HL-60 (cell line): ENCODE results near the gene SHFL.

Source experiments
- DNase-seq, 2 experiments: peaks; one replicate each; pipeline ENCODE4 v3.0.0-alpha.2; 2010 to 2020; ENCODE audit warnings: low read depth in 1 of 2, low spot score in 1 of 2
- H3K27ac ChIP-seq: fragments of 250-450 bp; sonication (Bioruptor Pico); replicated peaks from 2 replicates; pipeline ENCODE4 v1.5.1; 2020; ENCODE audit warnings: mild to moderate bottlenecking, moderate library complexity
- H3K27me3 ChIP-seq: fragments of 250-450 bp; sonication (Bioruptor Pico); 2 replicates; pipeline ENCODE4 v1.5.1; 2021; ENCODE audit warnings: mild to moderate bottlenecking, moderate library complexity; ENCODE audit not compliant: insufficient read depth, poor library complexity, severe bottlenecking
- H3K4me3 ChIP-seq: replicated peaks from 2 replicates; pipeline ENCODE4 v1.5.1; 2011; ENCODE audit warnings: mild to moderate bottlenecking, control low read depth, low read length; ENCODE audit not compliant: insufficient read depth
- GABPA ChIP-seq: IDR thresholded peaks from 2 replicates; pipeline ENCODE4 v1.6.1; 2012; ENCODE audit warnings: low read depth
- POLR2AphosphoS5 ChIP-seq: IDR thresholded peaks from 2 replicates; pipeline ENCODE4 v1.6.1; 2012; ENCODE audit warnings: low read depth
- SPI1 ChIP-seq: IDR thresholded peaks from 2 replicates; pipeline ENCODE4 v1.6.1; 2012; ENCODE audit warnings: low read depth, mild to moderate bottlenecking, borderline replicate concordance
- TF ChIP-seq, protein P1 (sequence below): IDR thresholded peaks from 2 replicates; pipeline ENCODE4 v1.6.1; 2012; ENCODE audit warnings: low read depth; ENCODE audit not compliant: insufficient replicate concordance
- TF ChIP-seq, protein P2 (sequence below): IDR thresholded peaks from one replicate; pipeline ENCODE4 v1.5.1; 2011; ENCODE audit warnings: low read length, control low read depth, inconsistent platforms; ENCODE audit not compliant: insufficient read depth

Gene SHFL

DNA sequence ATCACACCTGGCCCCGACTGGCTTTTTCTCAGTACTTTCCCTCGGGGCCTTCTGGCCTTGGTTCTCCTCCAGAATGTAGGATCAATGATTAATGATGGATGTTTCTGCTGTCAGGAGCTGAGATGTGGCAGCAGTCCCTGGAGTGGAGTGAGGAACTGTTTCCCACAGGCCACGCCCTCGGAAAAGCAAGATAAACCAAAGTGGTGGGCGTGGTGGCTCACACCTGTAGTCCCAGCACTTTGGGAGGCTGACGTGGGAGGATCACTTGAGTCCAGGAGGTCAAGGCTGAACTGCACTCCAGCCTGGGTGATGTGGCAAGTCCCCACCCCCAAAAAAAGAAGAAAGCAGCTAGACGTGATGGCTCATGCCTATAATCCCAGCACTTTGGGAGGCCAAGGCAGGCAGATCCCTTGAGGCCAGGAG is 7.1 kb upstream of the SHFL start:
- H3K27ac ChIP-seq: no peak overlapping the region
- H3K4me3 ChIP-seq: no peak overlapping the region
- no peak for DNase-seq
- TF ChIP-seq, protein P1, sequence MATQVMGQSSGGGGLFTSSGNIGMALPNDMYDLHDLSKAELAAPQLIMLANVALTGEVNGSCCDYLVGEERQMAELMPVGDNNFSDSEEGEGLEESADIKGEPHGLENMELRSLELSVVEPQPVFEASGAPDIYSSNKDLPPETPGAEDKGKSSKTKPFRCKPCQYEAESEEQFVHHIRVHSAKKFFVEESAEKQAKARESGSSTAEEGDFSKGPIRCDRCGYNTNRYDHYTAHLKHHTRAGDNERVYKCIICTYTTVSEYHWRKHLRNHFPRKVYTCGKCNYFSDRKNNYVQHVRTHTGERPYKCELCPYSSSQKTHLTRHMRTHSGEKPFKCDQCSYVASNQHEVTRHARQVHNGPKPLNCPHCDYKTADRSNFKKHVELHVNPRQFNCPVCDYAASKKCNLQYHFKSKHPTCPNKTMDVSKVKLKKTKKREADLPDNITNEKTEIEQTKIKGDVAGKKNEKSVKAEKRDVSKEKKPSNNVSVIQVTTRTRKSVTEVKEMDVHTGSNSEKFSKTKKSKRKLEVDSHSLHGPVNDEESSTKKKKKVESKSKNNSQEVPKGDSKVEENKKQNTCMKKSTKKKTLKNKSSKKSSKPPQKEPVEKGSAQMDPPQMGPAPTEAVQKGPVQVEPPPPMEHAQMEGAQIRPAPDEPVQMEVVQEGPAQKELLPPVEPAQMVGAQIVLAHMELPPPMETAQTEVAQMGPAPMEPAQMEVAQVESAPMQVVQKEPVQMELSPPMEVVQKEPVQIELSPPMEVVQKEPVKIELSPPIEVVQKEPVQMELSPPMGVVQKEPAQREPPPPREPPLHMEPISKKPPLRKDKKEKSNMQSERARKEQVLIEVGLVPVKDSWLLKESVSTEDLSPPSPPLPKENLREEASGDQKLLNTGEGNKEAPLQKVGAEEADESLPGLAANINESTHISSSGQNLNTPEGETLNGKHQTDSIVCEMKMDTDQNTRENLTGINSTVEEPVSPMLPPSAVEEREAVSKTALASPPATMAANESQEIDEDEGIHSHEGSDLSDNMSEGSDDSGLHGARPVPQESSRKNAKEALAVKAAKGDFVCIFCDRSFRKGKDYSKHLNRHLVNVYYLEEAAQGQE: no peak
- TF ChIP-seq POLR2AphosphoS5: no peak
- no peak for TF ChIP-seq GABPA
- TF ChIP-seq SPI1: no peak
- TF ChIP-seq, protein P2, sequence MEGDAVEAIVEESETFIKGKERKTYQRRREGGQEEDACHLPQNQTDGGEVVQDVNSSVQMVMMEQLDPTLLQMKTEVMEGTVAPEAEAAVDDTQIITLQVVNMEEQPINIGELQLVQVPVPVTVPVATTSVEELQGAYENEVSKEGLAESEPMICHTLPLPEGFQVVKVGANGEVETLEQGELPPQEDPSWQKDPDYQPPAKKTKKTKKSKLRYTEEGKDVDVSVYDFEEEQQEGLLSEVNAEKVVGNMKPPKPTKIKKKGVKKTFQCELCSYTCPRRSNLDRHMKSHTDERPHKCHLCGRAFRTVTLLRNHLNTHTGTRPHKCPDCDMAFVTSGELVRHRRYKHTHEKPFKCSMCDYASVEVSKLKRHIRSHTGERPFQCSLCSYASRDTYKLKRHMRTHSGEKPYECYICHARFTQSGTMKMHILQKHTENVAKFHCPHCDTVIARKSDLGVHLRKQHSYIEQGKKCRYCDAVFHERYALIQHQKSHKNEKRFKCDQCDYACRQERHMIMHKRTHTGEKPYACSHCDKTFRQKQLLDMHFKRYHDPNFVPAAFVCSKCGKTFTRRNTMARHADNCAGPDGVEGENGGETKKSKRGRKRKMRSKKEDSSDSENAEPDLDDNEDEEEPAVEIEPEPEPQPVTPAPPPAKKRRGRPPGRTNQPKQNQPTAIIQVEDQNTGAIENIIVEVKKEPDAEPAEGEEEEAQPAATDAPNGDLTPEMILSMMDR: no peak
- H3K27me3 ChIP-seq: no peaks in the 10 kb centered on the region

DNA sequence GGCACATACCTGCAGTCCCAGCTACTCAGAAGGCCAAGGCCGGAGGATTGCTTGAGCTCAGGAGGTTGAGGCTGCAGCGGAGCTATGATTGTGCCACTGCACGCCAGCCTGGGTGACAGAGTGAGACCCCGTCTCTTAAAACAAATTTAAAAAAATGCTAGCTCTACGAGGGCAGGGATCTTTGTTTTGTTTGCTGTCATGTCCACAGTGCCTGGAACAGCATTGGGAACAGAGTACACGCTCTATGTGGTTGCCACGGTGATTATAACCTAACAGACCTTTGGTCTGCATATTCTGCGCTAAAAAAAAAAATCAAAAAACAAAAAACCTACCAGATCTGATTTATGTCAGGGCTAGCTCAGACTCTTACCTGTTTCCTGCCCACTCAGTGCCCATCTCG is 2.2 kb upstream of the SHFL start:
- Histone ChIP-seq H3K27me3 (no peaks in the 10 kb centered on the region), H3K27ac (no peak overlapping the region), H3K4me3 (no peak overlapping the region)
- DNase-seq: no peak
- no peak for TF ChIP-seq POLR2AphosphoS5
- TF ChIP-seq, protein P1: no peak
- no peak for TF ChIP-seq SPI1
- TF ChIP-seq GABPA: no peak
- TF ChIP-seq, protein P2: no peak

DNA sequence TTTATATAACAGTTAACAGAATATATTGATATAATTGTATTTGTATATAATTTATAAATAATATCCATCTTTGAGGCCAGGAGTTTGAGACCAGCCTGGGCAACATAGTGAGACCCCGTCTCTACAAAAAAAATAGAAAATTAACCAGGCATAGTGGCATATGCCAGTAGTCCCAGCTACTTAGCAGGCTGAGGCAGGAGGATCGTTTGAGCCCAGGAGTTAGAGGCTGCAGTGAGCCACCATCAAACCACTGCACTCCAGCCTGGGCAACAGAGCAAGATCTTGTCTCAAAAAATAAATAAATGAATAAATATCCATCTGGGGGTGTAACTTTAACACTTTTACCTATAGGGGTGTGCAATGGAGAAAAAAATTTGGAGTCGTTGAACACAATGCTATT is 1.3 kb upstream of the SHFL start:
- no peak overlapping the region for H3K27ac ChIP-seq
- no peaks in the 10 kb centered on the region for H3K27me3 ChIP-seq
- TF ChIP-seq POLR2AphosphoS5: no peak
- TF ChIP-seq GABPA: no peak
- TF ChIP-seq, protein P2: no peak
- no peak for DNase-seq
- H3K4me3 ChIP-seq: no peak overlapping the region

DNA sequence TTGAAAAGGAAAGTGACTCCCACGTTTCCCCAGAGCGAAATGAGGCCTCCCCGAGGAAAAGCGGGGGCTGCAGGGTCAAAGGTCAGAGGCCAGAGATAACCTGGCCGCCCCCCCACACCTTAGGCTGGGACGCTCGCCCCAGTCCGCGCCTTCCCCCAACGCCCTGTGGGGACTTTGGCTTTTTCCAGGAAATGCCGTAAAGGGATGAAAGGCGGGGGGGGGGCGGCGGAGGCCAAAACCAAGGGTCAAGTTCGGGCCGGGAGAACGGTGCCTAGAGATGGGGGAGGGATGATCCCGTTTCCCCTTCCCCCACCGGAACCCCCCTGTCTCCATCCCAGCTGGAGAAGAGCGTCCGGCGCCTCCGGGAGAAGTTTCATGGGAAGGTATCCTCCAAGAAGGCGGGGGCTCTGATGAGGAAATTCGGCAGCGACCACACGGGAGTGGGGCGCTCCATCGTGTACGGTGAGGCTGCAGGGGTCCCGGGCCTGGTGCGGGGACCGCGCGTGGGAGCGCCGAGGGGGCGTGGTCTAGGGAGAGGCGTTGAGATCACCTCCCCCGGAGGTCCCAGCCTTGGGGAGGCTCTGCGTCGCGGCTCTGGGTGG is 575 bp downstream of the SHFL start:
- Histone ChIP-seq H3K4me3 (peak overlapping the region; percentile 93), H3K27me3 (no peaks in the 10 kb centered on the region), H3K27ac (peak overlapping the region; percentile 46)
- no peak for DNase-seq
- TF ChIP-seq GABPA (no peak), SPI1 (no peak), POLR2AphosphoS5 (no peak)
- TF ChIP-seq, protein P2: no peak
